ENCODE measurements around the gene KIF18B. TPM values are rescaled to one million over a fixed set of nuclear protein-coding genes. Genes with fewer than 3 reads are reported as not detected.

Gene KIF18B
- polyA plus RNA-seq, 2 of the 4 experiments (the other 2 are of a cell fraction) = 19.6 to 41.7 TPM

- Histone ChIP-seq H3K9me3 (peaks cover 7% of the 10 kb centered on the region; the same call in 2 of the 3 replicates), H3K4me2 (peak overlapping the region; percentile 83), H3K4me3 (peak overlapping the region; percentile 17; the same call in 2 of the 3 replicates), H3K27ac (peak overlapping the region; percentile 78 to 86), H3K4me1 (peaks cover 44% of the 10 kb centered on the region)
- POLR2A ChIA-PET = no interaction called here
- DNase-seq (ENCODE audit: low read depth in 1 of 2, low spot score in 1 of 2) (peak; percentile 62 to 66), ATAC-seq (peak; percentile 77 to 84), FAIRE-seq (no peak)
- CTCF ChIA-PET = interaction anchor here (1.1 to 38.8 kb wide), 9 partner anchors 11 to 193 kb away, joined by 3 to 1853 read pairs (median 4); partner anchors contain the start of genes ACBD4, DCAKD and GFAP
- no peak for TF ChIP-seq RARB (CRISPR knock-in tag; IDR thresholded peaks at IDR 0.05)
- no peak for TF ChIP-seq EHMT2 (IDR thresholded peaks at IDR 0.05; ENCODE audit: low read depth)
- TF ChIP-seq FOXS1 (CRISPR knock-in tag; IDR thresholded peaks at IDR 0.05) = no peak
- TF ChIP-seq HOXB5 (CRISPR knock-in tag; IDR thresholded peaks at IDR 0.05) = 0 out of 2 replicates have a peak, but pooled peaks have one; percentile 61
- TF ChIP-seq MAX (IDR thresholded peaks at IDR 0.05) = 0 out of 2 replicates have a peak, but pooled peaks have one; percentile 30
- TF ChIP-seq RCOR1 (IDR thresholded peaks at IDR 0.05; ENCODE audit: low read depth, low read length) = 0 out of 2 replicates have a peak, but pooled peaks have one; percentile 4
- 20% methylated on average over 9 of the region's 9 CpGs for WGBS (ENCODE audit: missing lambda C conversion rate)
Observed at GRCh38 chr17:44941712-44942331, 5.8 kb downstream of the KIF18B start.

- Histone ChIP-seq H3K4me2 (peak overlapping the region; percentile 83), H3K27ac (peak overlapping the region; percentile 78 to 86), H3K4me3 (no peak overlapping the region), H3K9me3 (peaks cover 7% of the 10 kb centered on the region; the same call in 2 of the 3 replicates), H3K4me1 (peaks cover 36% of the 10 kb centered on the region)
- 30% methylated on average over 1 of the region's 1 CpG for WGBS (ENCODE audit: missing lambda C conversion rate)
- ChIA-PET CTCF (interaction anchor here (1.0 to 38.8 kb wide), 8 partner anchors 18 to 195 kb away, joined by 3 to 1853 read pairs (median 6); partner anchors contain the start of genes ACBD4, C1QL1, DCAKD and GFAP), POLR2A (no interaction called here)
- ATAC-seq (peak; percentile 41 to 47; a peak in 5 of 6 replicates), DNase-seq (ENCODE audit: low read depth in 1 of 2, low spot score in 1 of 2) (no peak), FAIRE-seq (peak; percentile 13)
- TF ChIP-seq CEBPB (IDR thresholded peaks at IDR 0.05) (peak in 1 of 2 experiments; percentile 14; a peak in 1 of 4 replicates), BCL3 (IDR thresholded peaks at IDR 0.05) (no peak), MAZ (IDR thresholded peaks at IDR 0.05; ENCODE audit: borderline replicate concordance, low read depth, low read length) (no peak), MAFK (IDR thresholded peaks at IDR 0.05; ENCODE audit: partially characterized antibody) (peak; percentile 74), EP300 (IDR thresholded peaks at IDR 0.05) (no peak), JUNB (IDR thresholded peaks at IDR 0.05) (no peak), FOSB (CRISPR knock-in tag; IDR thresholded peaks at IDR 0.05) (0 out of 2 replicates have a peak, but pooled peaks have one; percentile 46), ZSCAN20 (CRISPR knock-in tag; IDR thresholded peaks at IDR 0.05) (no peak)
Observed at GRCh38 chr17:44940768-44941167, 6.8 kb downstream of the KIF18B start.

- H3K9me3 ChIP-seq = peaks cover 7% of the 10 kb centered on the region; the same call in 2 of the 3 replicates
- 8% methylated on average over 4 of the region's 4 CpGs for WGBS (ENCODE audit: missing lambda C conversion rate)
- peak overlapping the region; percentile 83 for H3K4me2 ChIP-seq
- CTCF ChIA-PET = interaction anchor here (0.9 to 38.8 kb wide), 10 partner anchors 18 to 195 kb away, joined by 3 to 1853 read pairs (median 5); partner anchors contain the start of genes ACBD4, C1QL1, DCAKD and GFAP
- H3K4me3 ChIP-seq = no peak overlapping the region
- FAIRE-seq (peak; percentile 86), DNase-seq (ENCODE audit: low read depth in 1 of 2, low spot score in 1 of 2) (peak; percentile 68 to 84), ATAC-seq (peak; percentile 60 to 68; a peak in 5 of 6 replicates)
- POLR2A ChIA-PET = no interaction called here
- H3K4me1 ChIP-seq = peaks cover 36% of the 10 kb centered on the region
- peak overlapping the region; percentile 78 to 86 for H3K27ac ChIP-seq
- TF ChIP-seq ATOH8 (CRISPR knock-in tag; IDR thresholded peaks at IDR 0.05; ENCODE audit: low read depth) = no peak
- peak; percentile 74; the same call in 1 of the 3 replicates for TF ChIP-seq BCL3 (IDR thresholded peaks at IDR 0.05)
- no peak for TF ChIP-seq RCOR1 (IDR thresholded peaks at IDR 0.05; ENCODE audit: low read depth, low read length)
- no peak for TF ChIP-seq SREBF2 (IDR thresholded peaks at IDR 0.05)
- TF ChIP-seq ZSCAN20 (CRISPR knock-in tag; IDR thresholded peaks at IDR 0.05) = no peak
- TF ChIP-seq FOXS1 (CRISPR knock-in tag; IDR thresholded peaks at IDR 0.05) = no peak
- peak; percentile 72 to 76; a peak in 3 of 5 replicates for TF ChIP-seq JUN (IDR thresholded peaks at IDR 0.05)
- TF ChIP-seq GATA3 (IDR thresholded peaks at IDR 0.05; ENCODE audit: borderline replicate concordance) = no peak; the same call in 1 of the 2 replicates
- no peak for TF ChIP-seq CHD4 (IDR thresholded peaks at IDR 0.05; ENCODE audit: borderline replicate concordance)
- no peak for TF ChIP-seq PHF8 (IDR thresholded peaks at IDR 0.05; ENCODE audit: borderline replicate concordance, low read depth)
- no peak for TF ChIP-seq RNF2 (IDR thresholded peaks at IDR 0.05; ENCODE audit: borderline replicate concordance, low read depth)
- TF ChIP-seq CHD2 (IDR thresholded peaks at IDR 0.05; ENCODE audit: low read length, partially characterized antibody) = no peak
- no peak for TF ChIP-seq BHLHE40 (IDR thresholded peaks at IDR 0.05; ENCODE audit: low read depth, low read length)
- no peak for TF ChIP-seq POLR2AphosphoS2 (conservative IDR thresholded peaks at IDR 0.05; ENCODE audit: low read length)
- no peak for TF ChIP-seq ESRRA (IDR thresholded peaks at IDR 0.05; ENCODE audit: borderline replicate concordance, low read length)
- TF ChIP-seq CBX2 (IDR thresholded peaks at IDR 0.05; ENCODE audit: borderline replicate concordance, low read depth) = no peak
- TF ChIP-seq ZFP36 (IDR thresholded peaks at IDR 0.05; ENCODE audit: borderline replicate concordance, partially characterized antibody) = no peak
- TF ChIP-seq EHF (CRISPR knock-in tag; IDR thresholded peaks at IDR 0.05) = no peak
Observed at GRCh38 chr17:44940317-44940716, 7.3 kb downstream of the KIF18B start.
